Naive B cell (primary cell): Measurements from ENCODE around the gene BICD2. TPM values are rescaled to one million over a fixed set of nuclear protein-coding genes. Genes with fewer than 3 reads are reported as not detected.
A peak's percentile ranks its signal among the peaks of the same experiment; 100 is the strongest.
"Not testable (repeated sequence)": the region's sequence is repeated elsewhere in the genome, so short reads cannot be mapped to it uniquely, and the experiment has no call there.

Experiments
- ATAC-seq, 2 donors: fragments of 150-1000 bp; cut with Tn5 transposase; 2 replicates each; pipeline ENCODE4 v1.10.0; 2021; ENCODE audit warnings: low read depth in 2 of 2, mild to moderate bottlenecking in 2 of 2, moderate library complexity in 2 of 2
- DNase-seq: peaks from one replicate; pipeline ENCODE4 v3.0.0; 2022
- H3K27ac Mint-ChIP-seq, 6 donors: one replicate each; pipeline ENCODE4 v1.8.0; 2020 to 2022; ENCODE audit warnings: mild to moderate bottlenecking in 6 of 6, mixed read lengths in 6 of 6, moderate library complexity in 5 of 6, inconsistent platforms in 2 of 6
- H3K27me3 Mint-ChIP-seq, 3 donors: one replicate each; pipeline ENCODE4 v1.8.0; 2021 to 2022; ENCODE audit warnings: mixed read lengths in 3 of 3, mild to moderate bottlenecking in 1 of 3
- H3K36me3 Mint-ChIP-seq, 2 donors: one replicate each; pipeline ENCODE4 v1.8.0; 2020 to 2022; ENCODE audit warnings: mixed read lengths in 2 of 2, inconsistent platforms in 1 of 2, mild to moderate bottlenecking in 1 of 2
- H3K4me1 Mint-ChIP-seq, 3 donors: one replicate each; pipeline ENCODE4 v1.8.0; 2020 to 2022; ENCODE audit warnings: mixed read lengths in 3 of 3, inconsistent platforms in 1 of 3, mild to moderate bottlenecking in 1 of 3, moderate library complexity in 1 of 3
- H3K4me3 Mint-ChIP-seq, 8 donors: one replicate each; pipeline ENCODE4 v1.8.0; 2020 to 2022; ENCODE audit warnings: mild to moderate bottlenecking in 8 of 8, mixed read lengths in 8 of 8, moderate library complexity in 8 of 8, inconsistent platforms in 2 of 8
- H3K9me3 Mint-ChIP-seq, 7 donors: one replicate each; pipeline ENCODE4 v1.8.0; 2020 to 2022; ENCODE audit warnings: mixed read lengths in 7 of 7, mild to moderate bottlenecking in 5 of 7, inconsistent platforms in 2 of 7, moderate library complexity in 1 of 7
- polyA plus RNA-seq, 6 donors: library from polyadenylated mRNA; unstranded; fragments of 300-500 nt; fragmentation: Illumina TruSeq; gene quantifications; one replicate each; pipeline ENCODE4 v1.2.3, GENCODE V29; 2021; ENCODE audit warnings: low read depth in 6 of 6

Gene BICD2
- polyA plus RNA-seq, 6 donors from 2014 or later = 4.3 to 41.8 (median 29.6) TPM

DNA sequence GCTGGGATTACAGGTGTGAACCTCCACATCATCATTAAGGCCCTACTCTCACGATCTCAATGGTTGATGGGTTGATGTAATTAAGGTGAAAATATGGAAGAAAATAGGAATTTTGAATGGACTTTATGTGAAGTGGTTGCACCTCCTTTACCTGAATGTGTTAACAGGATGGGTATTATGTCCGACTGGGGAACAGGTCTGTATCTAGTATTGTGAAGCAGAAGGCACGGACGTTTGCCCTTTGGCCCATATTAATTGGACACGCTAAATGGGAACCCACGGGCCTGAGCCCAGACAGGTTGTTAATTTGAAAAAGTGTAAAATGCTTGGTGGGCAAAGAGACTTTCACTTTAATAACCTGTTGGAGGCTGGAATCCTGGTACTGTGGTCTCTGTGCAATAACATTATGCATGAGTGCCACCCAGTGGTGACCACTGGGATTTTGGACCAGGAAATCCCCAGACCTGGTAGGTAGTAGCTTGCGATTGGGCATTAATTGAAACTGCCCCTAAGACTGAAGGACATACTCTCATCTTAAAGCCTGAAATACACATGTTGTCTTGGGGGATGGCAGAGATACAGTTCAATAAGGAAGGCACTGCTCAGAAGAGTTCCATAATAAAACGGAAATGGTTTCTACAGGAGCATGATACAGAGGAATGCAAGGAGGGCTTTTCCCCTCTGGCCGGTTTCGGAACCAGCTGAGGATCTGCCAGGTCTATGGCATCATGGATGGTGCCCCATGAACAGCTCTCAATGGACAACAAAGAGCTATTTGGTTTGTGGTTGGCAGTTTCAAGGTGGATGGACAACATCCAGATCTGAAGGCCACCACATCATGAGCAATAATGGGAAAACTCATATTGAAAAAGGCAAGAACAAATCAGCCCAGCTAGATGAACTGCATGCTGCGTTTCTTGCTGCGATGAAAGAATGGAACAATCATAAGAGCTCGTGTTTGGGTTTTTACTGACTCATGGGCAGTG is 26.2 kb upstream of the BICD2 start:
- peaks cover 0 to 17% (median 12%) of the 10 kb centered on the region in 7 donors for H3K9me3 Mint-ChIP-seq
- H3K4me1 Mint-ChIP-seq = peaks cover 9 to 10% (median 10%) of the 10 kb centered on the region in 3 donors
- DNase-seq (peak; percentile 76), ATAC-seq (peak; percentile 95 to 99)
- H3K36me3 Mint-ChIP-seq = peaks cover 0 to 4% of the 10 kb centered on the region in 2 donors
- H3K27ac Mint-ChIP-seq = peak overlapping the region in 3 of 6 donors; percentile 31 to 51 (median 44)
- H3K4me3 Mint-ChIP-seq = no peak overlapping the region
- H3K27me3 Mint-ChIP-seq = peaks cover 0 to 17% (median 5%) of the 10 kb centered on the region in 3 donors

DNA sequence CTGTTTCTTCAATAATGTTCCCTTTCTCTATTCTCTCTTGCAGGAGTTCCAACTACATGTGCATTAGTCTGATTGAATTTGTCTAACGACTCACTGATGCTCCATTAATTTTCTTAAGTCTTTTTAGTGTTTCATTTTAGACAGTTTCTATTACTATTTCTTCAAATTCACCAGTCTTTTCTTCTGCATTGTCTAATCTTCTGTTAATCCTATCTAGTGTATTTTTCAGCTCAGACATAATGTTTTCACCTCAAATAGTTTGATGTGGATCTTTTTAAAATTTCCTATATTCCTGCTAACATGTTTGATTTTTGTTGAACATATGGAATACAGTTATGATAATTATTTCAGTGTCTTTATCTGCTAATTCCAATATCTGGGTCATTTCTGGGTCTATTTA is 21.7 kb upstream of the BICD2 start:
- Mint-ChIP-seq H3K27me3 (peaks cover 0 to 7% (median 5%) of the 10 kb centered on the region in 3 donors), H3K9me3 (peaks cover 0 to 23% (median 15%) of the 10 kb centered on the region in 7 donors), H3K36me3 (peaks cover 0 to 6% of the 10 kb centered on the region in 2 donors), H3K4me1 (peaks cover 9 to 10% (median 10%) of the 10 kb centered on the region in 3 donors), H3K4me3 (no peak overlapping the region), H3K27ac (no peak overlapping the region)
- DNase-seq (no peak), ATAC-seq (no peak)

DNA sequence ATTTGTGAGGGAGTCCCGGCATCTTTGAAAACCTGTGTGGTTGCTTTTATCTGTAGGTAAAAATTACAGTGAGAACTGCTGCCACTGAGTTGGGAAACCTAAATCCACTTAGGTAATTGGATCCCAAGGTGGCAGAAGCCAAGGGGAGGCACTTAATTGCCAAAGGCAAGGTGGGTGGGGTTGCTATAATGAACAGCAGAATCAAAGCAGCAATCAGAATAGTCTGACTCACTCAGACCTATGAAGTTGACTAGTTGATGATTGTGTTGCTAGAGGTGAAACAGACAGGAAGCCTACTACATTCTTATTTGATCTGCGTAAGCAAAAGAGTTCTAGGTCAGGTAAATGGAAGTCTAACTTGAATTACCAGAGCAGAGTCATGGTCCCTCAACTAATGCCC is 17.3 kb upstream of the BICD2 start:
- H3K36me3 Mint-ChIP-seq = peaks cover 4 to 6% of the 10 kb centered on the region in 2 donors
- ATAC-seq (no peak), DNase-seq (no peak)
- peaks cover 0 to 22% (median 12%) of the 10 kb centered on the region in 7 donors for H3K9me3 Mint-ChIP-seq
- H3K27me3 Mint-ChIP-seq = peaks cover 0 to 5% (median 0%) of the 10 kb centered on the region in 3 donors
- H3K27ac Mint-ChIP-seq = no peak overlapping the region
- H3K4me3 Mint-ChIP-seq = no peak overlapping the region
- no peaks in the 10 kb centered on the region for H3K4me1 Mint-ChIP-seq

DNA sequence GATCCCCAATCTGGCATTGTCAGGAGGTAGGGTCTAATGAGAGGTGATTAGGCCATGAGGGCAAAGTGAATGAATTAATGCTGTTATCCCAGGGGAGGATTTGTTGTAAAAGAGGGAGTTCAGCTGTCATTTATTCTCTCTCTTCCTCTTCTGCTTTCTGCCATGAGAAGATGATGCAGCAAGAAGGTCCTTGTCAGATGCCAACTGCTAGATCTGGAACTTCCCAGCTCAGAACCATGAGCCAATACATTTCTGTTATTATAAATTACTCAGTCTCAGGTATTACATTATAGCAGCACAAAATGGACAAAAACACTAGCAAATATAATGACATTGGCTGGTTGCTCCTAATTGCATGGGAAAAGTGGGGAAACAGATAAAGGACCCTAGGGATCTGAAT is 15.6 kb upstream of the BICD2 start:
- Mint-ChIP-seq H3K9me3 (peaks cover 0 to 9% (median 3%) of the 10 kb centered on the region in 7 donors), H3K27me3 (peaks cover 0 to 5% (median 0%) of the 10 kb centered on the region in 3 donors), H3K4me3 (no peak overlapping the region), H3K36me3 (peaks cover 0 to 4% of the 10 kb centered on the region in 2 donors), H3K27ac (no peak overlapping the region), H3K4me1 (peaks cover 0 to 4% (median 0%) of the 10 kb centered on the region in 3 donors)
- DNase-seq = no peak
- ATAC-seq = no peak

DNA sequence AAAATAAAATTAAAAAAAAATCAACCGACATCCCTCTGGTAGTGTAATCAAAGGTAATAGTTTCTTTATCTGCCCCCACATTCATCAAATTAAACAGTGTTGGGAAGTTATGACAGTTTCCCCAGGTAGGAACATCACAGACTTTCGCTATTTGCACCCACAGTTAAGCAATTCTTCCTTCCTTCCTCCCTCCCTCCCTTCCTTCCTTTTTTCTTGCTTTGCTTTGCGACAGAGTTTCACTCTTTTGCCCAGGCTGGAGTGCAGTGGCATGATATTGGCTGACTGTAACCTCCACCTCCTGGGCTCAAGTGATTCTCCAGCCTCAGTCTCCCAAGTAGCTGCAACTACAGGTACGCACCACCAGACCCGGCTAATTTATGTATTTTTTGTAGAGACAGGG is 10.8 kb upstream of the BICD2 start:
- Mint-ChIP-seq H3K27ac (no peak overlapping the region), H3K36me3 (peaks cover 0 to 4% of the 10 kb centered on the region in 2 donors)

DNA sequence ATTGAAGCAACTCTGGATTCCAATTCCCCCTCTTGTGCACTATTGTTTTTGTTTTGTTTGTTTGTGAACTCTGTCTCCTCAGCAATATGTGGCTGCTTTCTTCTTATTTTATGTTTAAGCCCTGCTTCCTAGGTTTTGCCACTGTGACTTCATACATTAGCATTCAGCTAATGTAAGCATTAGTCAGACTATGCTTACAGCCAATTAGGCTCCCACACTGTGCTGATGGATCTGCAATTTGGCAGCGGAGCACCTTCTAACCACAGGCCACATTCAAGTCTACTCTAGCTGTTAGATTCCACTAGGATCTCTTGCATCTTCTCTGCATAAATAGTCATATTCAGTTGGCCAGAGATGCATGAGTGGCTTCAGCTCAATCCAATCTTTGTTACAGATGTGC is 9.6 kb upstream of the BICD2 start:
- Mint-ChIP-seq H3K4me3 (no peak overlapping the region), H3K27me3 (peaks cover 0 to under 1% (median 0%) of the 10 kb centered on the region in 3 donors)
- no peak for DNase-seq

More for the DNA sequence above, 10.8 kb upstream of the BICD2 start:
- Mint-ChIP-seq H3K9me3 (peaks cover 0 to 8% (median 3%) of the 10 kb centered on the region in 7 donors), H3K4me3 (no peak overlapping the region), H3K27me3 (peaks cover 0 to 5% (median 0%) of the 10 kb centered on the region in 3 donors), H3K4me1 (peaks cover 5 to 17% (median 6%) of the 10 kb centered on the region in 3 donors)
- DNase-seq (no peak), ATAC-seq (no peak)

DNA sequence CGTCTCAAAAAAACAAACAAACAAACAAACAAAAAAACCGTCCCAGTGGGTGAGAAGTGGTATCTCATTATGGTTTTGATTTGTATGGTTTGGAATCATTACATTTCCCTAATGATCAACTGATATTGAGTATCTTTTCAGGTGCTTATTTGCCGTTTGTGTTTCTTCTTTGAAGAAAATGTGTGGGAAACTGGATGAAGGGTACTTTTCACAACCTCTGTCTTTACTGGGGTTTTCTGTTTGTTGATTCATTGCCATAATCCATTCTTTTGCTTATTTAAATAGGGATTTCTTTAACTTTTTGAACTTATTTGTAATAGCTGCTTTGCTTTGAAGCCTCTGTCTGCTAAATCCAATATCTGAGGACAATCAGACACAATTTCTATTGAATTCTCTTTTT is 9.2 kb upstream of the BICD2 start:
- Mint-ChIP-seq H3K4me3 (no peak overlapping the region), H3K4me1 (peaks cover 18 to 33% (median 19%) of the 10 kb centered on the region in 3 donors), H3K36me3 (no peaks in the 10 kb centered on the region), H3K27ac (peak overlapping the region in 1 of 6 donors; percentile 63), H3K9me3 (peaks cover 0 to 2% (median 0%) of the 10 kb centered on the region in 7 donors), H3K27me3 (no peaks in the 10 kb centered on the region)
- no peak for ATAC-seq
- no peak for DNase-seq

More for the DNA sequence above, 9.6 kb upstream of the BICD2 start:
- no peak for ATAC-seq
- peaks cover 17 to 29% (median 18%) of the 10 kb centered on the region in 3 donors for H3K4me1 Mint-ChIP-seq
- H3K36me3 Mint-ChIP-seq = peaks cover 0 to 2% of the 10 kb centered on the region in 2 donors
- no peak overlapping the region for H3K27ac Mint-ChIP-seq
- peaks cover 0 to 5% (median 2%) of the 10 kb centered on the region in 7 donors for H3K9me3 Mint-ChIP-seq

DNA sequence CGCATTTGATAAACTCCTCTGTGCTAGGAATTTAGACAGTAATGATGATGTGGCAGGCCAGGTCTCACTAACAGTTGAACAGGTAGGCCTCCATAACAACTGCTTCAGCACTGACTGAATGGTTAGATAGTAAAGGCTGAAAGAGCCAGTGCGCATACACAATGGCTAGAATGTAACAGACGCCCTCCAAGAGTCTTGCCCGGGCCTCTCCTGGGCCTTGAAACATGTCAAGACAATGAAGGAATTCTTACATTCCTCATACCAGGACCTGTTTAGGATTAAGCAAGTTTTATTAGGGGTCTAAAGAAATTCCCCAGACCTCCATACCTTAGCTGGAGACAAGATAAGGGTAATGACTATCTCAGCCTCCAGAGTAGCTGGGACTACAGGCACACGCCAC is 6.7 kb upstream of the BICD2 start:
- H3K36me3 Mint-ChIP-seq = no peaks in the 10 kb centered on the region
- DNase-seq (no peak), ATAC-seq (no peak)
- H3K27ac Mint-ChIP-seq = peak overlapping the region in 5 of 6 donors; percentile 88 to 97 (median 97)
- peak overlapping the region in 2 of 8 donors; percentile 57 to 89 for H3K4me3 Mint-ChIP-seq
- H3K9me3 Mint-ChIP-seq = no peaks in the 10 kb centered on the region
- H3K27me3 Mint-ChIP-seq = no peaks in the 10 kb centered on the region
- H3K4me1 Mint-ChIP-seq = peaks cover 30 to 38% (median 32%) of the 10 kb centered on the region in 3 donors

DNA sequence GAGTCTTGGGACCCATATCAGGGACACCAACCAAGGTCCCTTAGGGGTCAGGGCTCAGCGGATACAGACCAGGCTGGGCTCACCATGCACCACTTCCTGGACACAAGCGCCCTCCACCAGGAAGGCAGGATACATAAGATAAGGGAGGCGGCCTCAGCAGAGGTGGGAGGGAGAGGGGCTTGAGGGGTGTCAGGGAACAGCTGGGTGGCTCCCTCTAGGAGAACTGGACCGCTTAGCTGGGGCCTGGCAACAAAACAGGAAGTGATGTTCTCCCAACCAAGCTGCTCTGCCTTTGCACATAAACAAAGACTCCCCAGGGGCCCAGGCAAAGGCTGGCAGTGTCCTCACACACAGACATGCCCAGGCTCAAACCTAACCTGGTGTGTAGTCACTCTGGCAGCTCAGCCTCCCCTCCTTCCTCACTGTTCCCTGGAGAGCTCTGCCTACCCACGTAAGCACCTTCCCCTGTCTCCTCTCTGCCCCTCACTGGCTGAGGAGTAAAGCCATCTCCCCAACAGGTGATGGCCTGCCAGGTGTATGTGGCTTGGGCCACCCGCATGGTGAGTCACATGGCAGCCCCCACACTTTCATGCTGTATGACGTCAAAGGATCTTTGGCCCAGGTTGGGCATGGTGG is 5.8 kb upstream of the BICD2 start:
- H3K27ac Mint-ChIP-seq = peak overlapping the region; percentile 88 to 97 (median 96)
- H3K9me3 Mint-ChIP-seq = no peaks in the 10 kb centered on the region
- DNase-seq (peak; percentile 69), ATAC-seq (peak; percentile 80 to 85)
- no peaks in the 10 kb centered on the region for H3K27me3 Mint-ChIP-seq
- peaks cover 38 to 44% (median 40%) of the 10 kb centered on the region in 3 donors for H3K4me1 Mint-ChIP-seq
- no peaks in the 10 kb centered on the region for H3K36me3 Mint-ChIP-seq
- peak overlapping the region; percentile 54 to 89 (median 79) for H3K4me3 Mint-ChIP-seq

DNA sequence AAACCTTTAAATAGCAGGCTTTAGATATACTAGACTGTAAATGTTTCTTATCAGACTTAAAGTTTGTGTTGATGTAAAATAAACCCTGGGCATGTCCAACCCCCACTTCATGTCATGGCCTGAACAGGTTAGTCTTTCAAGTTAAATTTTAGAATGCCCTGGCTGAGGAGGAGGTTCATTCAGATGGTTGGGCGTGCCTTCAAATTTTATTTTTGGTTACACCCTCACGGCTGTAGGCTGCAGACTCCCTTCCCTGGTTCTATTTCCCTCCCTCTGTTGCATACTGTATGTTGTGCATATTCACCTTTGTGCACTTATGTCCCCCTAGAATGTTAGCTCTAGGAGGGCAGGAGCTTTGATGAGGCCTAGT is 5.3 kb upstream of the BICD2 start:
- no peaks in the 10 kb centered on the region for H3K9me3 Mint-ChIP-seq
- H3K4me3 Mint-ChIP-seq = peak overlapping the region; percentile 54 to 89 (median 79)
- H3K36me3 Mint-ChIP-seq = no peaks in the 10 kb centered on the region
- ATAC-seq (no peak), DNase-seq (no peak)
- peak overlapping the region; percentile 88 to 97 (median 96) for H3K27ac Mint-ChIP-seq
- peaks cover 39 to 43% (median 41%) of the 10 kb centered on the region in 3 donors for H3K4me1 Mint-ChIP-seq
- no peaks in the 10 kb centered on the region for H3K27me3 Mint-ChIP-seq

DNA sequence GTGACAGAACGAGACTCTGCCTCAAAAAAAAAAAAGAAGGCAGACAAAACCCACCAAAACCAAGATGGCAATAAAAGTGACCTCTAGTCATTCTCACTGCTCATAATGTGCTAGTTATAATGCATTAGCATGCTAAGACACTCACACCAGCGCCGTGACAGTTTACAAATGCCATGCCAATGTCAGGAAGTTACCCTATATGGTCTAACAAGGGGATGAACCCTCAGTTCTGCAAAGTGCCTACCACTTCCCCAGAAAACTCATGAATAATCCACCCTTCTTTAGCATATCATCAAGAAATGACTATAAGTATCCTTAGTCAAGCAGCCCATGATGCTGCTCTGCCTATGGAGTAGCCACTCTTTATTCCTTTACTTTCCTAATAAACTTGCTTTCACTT is 4.7 kb upstream of the BICD2 start:
- DNase-seq = no peak
- Mint-ChIP-seq H3K27me3 (no peaks in the 10 kb centered on the region), H3K36me3 (no peaks in the 10 kb centered on the region), H3K27ac (peak overlapping the region in 4 of 6 donors; percentile 74 to 97 (median 96)), H3K4me1 (peaks cover 39 to 43% (median 41%) of the 10 kb centered on the region in 3 donors), H3K4me3 (peak overlapping the region in 5 of 8 donors; percentile 23 to 89 (median 77)), H3K9me3 (no peaks in the 10 kb centered on the region)
- ATAC-seq = no peak

DNA sequence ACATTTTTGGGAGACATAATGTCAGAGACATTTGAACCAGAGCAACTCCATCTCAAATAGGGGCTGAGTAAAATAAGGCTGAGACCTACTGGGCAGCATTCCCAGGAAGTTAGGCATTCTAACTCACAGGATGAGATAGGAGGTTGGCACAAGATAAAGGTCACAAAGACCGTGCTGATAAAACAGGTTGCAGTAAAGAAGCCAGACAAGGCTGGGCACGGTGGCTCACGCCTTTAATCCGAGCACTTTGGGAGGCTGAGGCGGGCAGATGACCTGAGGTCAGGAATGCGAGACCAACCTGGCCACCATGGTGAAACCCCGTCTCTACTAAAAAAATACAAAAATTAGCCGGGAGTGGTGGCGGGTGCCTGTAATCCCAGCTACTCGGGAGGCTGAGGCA is 4.2 kb upstream of the BICD2 start:
- H3K4me3 Mint-ChIP-seq = peak overlapping the region in 1 of 8 donors; percentile 7
- not testable (repeated sequence) for H3K9me3 Mint-ChIP-seq, H3K27me3 Mint-ChIP-seq, ATAC-seq, H3K36me3 Mint-ChIP-seq, DNase-seq
- peak overlapping the region in 3 of 6 donors; percentile 33 to 62 (median 60) for H3K27ac Mint-ChIP-seq
- H3K4me1 Mint-ChIP-seq = peaks cover 39 to 44% (median 43%) of the 10 kb centered on the region in 3 donors
